A673 (cell line): ENCODE results near the gene DLG3.

ENCODE experiments used
- CTCF ChIP-seq: fragments of 300-800, 200-600 bp; sonication (generic); conservative IDR thresholded peaks from 2 replicates; pipeline ENCODE4 v1.5.1; 2017; ENCODE audit warnings: low read depth, mild to moderate bottlenecking, antibody characterized with exemption, low read length, moderate library complexity, mixed read lengths
- EZH2 ChIP-seq: fragments of 200-600 bp; sonication (generic); IDR thresholded peaks from 2 replicates; pipeline ENCODE4 v1.6.1; 2017; ENCODE audit warnings: borderline replicate concordance, low read depth, mild to moderate bottlenecking, mixed read lengths, antibody characterized with exemption, low read length; ENCODE audit not compliant: poor library complexity, severe bottlenecking

GRCh38 chrX:70478526-70479245 is 34.1 kb downstream of the DLG3 start:
- TF ChIP-seq EZH2 (no peak), CTCF (no peak)
